GM19324 (cell line): ENCODE results near the gene KIAA1191.
A peak's percentile ranks its signal among the peaks of the same experiment; 100 is the strongest.

ENCODE experiments used
- ATAC-seq: cut with Tn5 transposase; IDR thresholded peaks from one replicate; pipeline ENCODE4 v1.9.1; 2021; ENCODE audit warnings: mild to moderate bottlenecking, moderate library complexity; ENCODE audit not compliant: unreplicated experiment, low FRiP score

Gene KIAA1191

DNA sequence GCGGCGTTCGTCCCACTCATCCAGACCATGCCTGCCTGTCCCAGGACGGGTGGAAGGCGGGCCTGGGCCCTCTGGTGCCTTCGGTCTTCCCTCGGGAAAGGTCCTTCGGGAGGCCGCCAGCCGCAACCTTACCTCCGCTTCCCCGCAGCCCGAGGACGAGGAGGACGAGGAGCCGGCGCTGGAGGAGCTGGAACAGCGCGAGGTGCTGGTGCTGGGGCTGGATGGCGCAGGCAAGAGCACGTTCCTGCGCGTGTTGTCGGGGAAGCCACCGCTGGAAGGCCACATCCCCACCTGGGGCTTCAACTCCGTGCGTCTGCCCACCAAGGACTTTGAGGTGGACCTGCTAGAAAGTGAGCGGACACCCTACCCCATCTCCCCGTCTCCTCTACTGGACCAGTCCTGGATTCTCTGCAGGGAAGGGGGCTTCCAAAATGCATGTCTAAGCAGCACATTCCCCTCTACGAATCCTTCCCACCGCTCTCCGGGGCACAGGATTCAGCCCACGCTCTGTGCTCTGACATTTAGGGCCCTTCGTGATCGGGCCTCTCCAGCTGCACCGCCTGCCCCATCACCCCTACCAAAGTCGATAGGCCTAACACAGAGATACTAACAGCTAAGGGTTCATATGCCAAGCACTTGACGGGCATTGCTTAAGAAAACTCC is 4.8 kb upstream of the KIAA1191 start:
- ATAC-seq = no peak

- ATAC-seq = peak; percentile 40
Measured at GRCh38 chr5:176365351-176366231, 4.0 kb upstream of the KIAA1191 start, which contains the start of gene ARL10. Gene ARL10 (plus strand): TSS chr5:176365487. CDS start chr5:176365564, 77 bp downstream.

GRCh38 chr5:176364765-176365350 is 3.3 kb upstream of the KIAA1191 start:
- no peak for ATAC-seq

- ATAC-seq = peak; percentile 1
Measured at GRCh38 chr5:176362233-176362490, 598 bp upstream of the KIAA1191 start.

- no peak for ATAC-seq
Measured at GRCh38 chr5:176360894-176361436, 599 bp downstream of the KIAA1191 start.

GRCh38 chr5:176359658-176360057 is 1.9 kb downstream of the KIAA1191 start:
- ATAC-seq = no peak

DNA sequence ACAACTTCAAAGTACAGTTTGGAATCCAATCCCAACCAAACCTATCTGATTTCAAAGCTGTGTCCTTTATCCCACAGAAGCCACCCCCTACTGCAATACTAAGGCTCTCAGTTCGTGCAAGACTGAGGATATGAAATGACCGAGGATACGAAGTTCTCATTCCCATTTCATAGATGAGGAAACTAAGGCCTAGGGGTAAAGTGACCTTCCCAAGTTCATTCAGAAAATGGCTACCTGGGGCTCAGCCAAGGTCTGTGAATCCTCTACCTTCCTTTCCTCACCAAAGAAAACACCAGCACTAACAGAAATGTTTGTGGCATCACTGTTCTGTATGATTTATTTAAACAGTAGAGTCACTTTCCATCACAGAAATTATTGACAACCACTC is 5.4 kb downstream of the KIAA1191 start:
- no peak for ATAC-seq

- ATAC-seq = no peak
Measured at GRCh38 chr5:176355400-176356178, 6.0 kb downstream of the KIAA1191 start.

GRCh38 chr5:176353533-176353932 is 8.0 kb downstream of the KIAA1191 start:
- ATAC-seq = no peak

GRCh38 chr5:176352116-176352878 is 9.3 kb downstream of the KIAA1191 start:
- ATAC-seq = no peak

- ATAC-seq = no peak
Measured at GRCh38 chr5:176350416-176350815, 11.1 kb downstream of the KIAA1191 start.

DNA sequence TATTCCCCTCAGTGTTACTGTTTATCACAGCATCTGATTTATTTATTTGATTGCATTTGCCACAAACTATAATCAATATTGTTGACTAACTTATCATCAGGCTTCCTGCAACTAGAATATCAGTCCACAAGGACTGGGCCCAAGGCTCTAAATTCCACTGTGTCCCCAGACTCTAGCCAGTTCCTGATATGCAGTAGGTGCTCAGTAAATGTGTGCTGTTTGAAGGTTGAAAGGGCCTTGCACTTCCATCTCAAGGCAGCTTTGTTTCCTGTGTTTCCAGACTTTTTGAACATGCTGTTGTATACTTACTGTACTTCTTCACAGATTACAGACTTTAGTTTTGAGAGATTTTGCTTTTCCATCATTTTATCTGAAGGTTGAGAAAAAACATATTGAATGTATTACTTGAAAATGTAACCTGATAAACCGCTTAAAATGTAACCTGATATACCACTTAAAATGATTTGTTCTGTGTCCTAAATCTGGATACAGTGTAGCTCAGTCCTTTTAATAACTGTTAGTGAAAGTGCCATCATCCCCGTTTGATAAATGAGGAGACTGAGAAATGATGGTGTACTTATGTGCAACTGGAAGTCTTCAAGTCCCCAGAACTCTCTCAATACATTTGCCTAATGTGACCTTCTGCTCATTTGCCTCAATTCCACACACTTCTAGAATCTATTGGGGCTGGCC is 18.7 kb downstream of the KIAA1191 start:
- ATAC-seq = no peak

DNA sequence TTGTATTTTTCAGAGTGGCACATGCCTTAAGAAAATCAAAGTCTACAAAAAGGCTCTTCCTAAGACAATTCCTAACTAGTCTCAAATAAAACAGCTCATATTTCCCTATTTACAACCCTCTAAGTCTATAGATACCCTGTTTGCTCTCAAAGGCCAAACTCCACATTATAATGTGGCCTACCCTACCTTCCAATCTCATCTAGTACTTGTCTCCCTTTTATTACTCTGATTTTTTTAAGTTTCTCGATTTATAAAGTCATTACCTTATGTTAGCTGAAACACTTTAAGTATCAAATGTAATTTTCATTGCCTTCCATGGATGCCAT is 19.4 kb downstream of the KIAA1191 start:
- no peak for ATAC-seq

DNA sequence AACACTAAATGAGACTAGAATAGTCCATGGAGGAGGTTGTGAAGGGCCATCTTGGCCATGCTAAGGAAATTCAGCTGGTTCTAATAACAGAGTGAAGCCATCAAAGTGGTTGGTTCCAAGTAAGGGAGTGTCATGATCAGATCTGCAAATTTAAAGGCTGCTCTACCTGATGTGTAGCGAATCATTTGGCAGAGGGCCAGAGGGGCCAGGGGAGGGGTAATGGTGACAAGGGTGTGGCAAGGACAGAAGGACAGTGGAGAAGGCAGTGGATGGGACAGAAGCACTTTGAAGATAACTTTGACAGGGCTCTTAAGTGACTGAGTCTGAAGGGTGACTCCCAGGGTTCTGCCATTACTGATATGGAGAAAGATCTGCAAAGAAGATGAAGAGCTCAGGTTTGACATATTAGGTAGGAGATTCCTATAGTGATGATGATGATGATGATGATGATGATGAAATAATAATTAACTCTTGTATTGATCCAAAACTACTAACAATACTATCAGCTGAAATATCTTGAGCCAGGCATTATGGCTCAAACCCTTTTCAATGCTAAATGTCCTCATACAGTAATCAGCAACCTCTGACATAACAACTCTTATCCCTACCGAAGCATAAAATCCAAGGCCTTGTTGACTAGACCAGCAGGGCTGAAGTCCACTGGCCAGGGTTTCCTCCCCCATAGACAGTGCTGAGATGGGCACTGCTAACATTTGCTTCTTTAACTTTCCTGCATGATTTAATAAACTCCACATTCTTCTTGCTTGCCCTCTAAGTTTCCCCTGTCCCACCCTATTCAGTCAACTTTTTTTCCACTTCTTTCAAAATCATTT is 20.0 kb downstream of the KIAA1191 start:
- ATAC-seq = no peak

DNA sequence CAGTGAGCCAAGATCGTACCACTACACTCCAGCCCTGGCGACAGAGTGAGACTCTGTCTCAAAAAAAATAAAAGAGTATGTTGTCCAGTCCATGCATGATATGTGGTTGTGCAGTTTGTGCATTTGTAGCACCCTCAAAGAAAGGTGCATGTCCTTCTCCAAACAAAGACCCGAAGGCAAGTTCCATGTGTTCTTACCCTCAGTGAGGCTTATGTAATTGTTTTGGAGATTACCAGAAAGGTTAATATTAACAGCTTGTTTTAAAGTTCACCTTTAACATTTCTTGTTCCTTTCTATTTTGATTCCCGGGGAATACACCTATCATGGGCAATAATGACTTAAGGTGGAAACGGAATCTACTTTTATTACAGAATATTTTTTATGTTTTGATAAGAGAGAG is 22.3 kb downstream of the KIAA1191 start:
- no peak for ATAC-seq

DNA sequence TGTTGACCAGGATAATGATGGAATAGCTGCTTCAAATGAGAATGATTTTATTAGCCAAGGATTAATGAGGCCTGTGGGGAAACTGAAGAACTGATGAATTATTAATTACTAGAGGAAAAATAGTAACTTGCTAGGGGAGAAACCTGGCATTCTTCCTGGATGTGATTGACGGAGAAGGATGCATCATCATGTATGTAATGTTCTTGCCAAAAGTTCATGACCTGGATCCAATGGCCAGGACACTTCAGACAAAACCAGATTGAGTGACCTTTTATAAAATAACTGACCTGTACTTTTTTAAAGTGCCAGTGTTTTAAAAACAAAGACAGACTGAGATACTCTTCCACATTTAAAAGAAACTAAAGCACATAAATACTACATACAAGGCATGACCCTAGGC is 23.7 kb downstream of the KIAA1191 start:
- ATAC-seq = no peak

GRCh38 chr5:176334031-176334770 is 27.4 kb downstream of the KIAA1191 start:
- no peak for ATAC-seq

DNA sequence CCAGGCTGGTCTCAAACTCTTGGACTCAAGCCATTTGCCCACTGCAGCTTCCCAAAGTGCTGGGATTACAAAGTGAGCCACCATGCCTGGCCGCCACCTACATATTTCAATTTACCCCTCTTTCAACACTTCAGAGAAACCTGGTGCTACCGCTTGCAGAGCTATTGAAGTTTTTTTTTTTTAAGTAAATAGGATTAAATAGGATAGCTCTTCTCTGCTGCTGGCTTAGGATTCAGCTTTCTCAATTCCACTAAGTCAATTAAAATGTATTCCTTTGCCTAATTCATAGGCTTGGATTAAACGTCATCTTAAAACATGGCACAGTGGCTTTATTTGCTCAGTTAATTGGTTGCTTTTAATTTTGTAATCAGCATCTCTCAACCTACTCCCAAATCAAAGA is 41.0 kb downstream of the KIAA1191 start:
- ATAC-seq = no peak
